SK-N-SH treated with all-trans-retinoic acid at 6 μM for 48 hours (cell line): ENCODE measurements around the gene CD276.

Source experiments
- ATAC-seq: fragments of 200-7000 bp; cut with Tn5 transposase; 3 replicates; pipeline ENCODE4 v1.9.1; 2020; ENCODE audit warnings: mild to moderate bottlenecking, moderate library complexity
- ARNTL ChIP-seq: fragments of 450-650 bp; formaldehyde crosslinking; IDR thresholded peaks from 2 replicates; pipeline ENCODE4 v1.5.0; 2020; ENCODE audit warnings: low read depth, mild to moderate bottlenecking, moderate library complexity, borderline replicate concordance
- BACH2 ChIP-seq: fragments of 250-450 bp; sonication (Bioruptor Pico); IDR thresholded peaks from 2 replicates; pipeline ENCODE4 v1.9.0; 2021; ENCODE audit warnings: mild to moderate bottlenecking, borderline replicate concordance
- CSDC2 ChIP-seq: fragments of 250-450 bp; sonication (Bioruptor Pico); IDR thresholded peaks from 2 replicates; pipeline ENCODE4 v1.5.0; 2020; ENCODE audit warnings: mild to moderate bottlenecking, moderate library complexity
- GLIS3 ChIP-seq: fragments of 250-450 bp; sonication (Bioruptor Pico); IDR thresholded peaks from 2 replicates; pipeline ENCODE4 v1.5.0; 2020; ENCODE audit warnings: mild to moderate bottlenecking, moderate library complexity
- ISL1 ChIP-seq: fragments of 250-450 bp; sonication (Bioruptor Pico); IDR thresholded peaks from 2 replicates; pipeline ENCODE4 v2.1.2; 2022; ENCODE audit warnings: mild to moderate bottlenecking, moderate library complexity
- PPARA ChIP-seq: fragments of 250-450 bp; sonication (Bioruptor Pico); IDR thresholded peaks from 2 replicates; pipeline ENCODE4 v1.5.0; 2020; ENCODE audit warnings: mild to moderate bottlenecking, borderline replicate concordance
- RARB ChIP-seq: fragments of 250-450 bp; sonication (Bioruptor Pico); IDR thresholded peaks from 2 replicates; pipeline ENCODE4 v1.8.0; 2021; ENCODE audit warnings: mild to moderate bottlenecking, moderate library complexity
- SNAI2 ChIP-seq: fragments of 250-450 bp; sonication (Bioruptor Pico); IDR thresholded peaks from 2 replicates; pipeline ENCODE4 v1.5.0; 2020; ENCODE audit warnings: mild to moderate bottlenecking, moderate library complexity
- TCF4 ChIP-seq: fragments of 250-450 bp; sonication (Bioruptor Pico); IDR thresholded peaks from 2 replicates; pipeline ENCODE4 v1.8.0; 2021; ENCODE audit warnings: mild to moderate bottlenecking, moderate library complexity, borderline replicate concordance
- TOX ChIP-seq: fragments of 250-450 bp; sonication (Bioruptor Pico); IDR thresholded peaks from 2 replicates; pipeline ENCODE4 v1.8.0; 2021; ENCODE audit warnings: mild to moderate bottlenecking, moderate library complexity, borderline replicate concordance
- ZC3H10 ChIP-seq: fragments of 250-450 bp; sonication (Bioruptor Pico); IDR thresholded peaks from 2 replicates; pipeline ENCODE4 v1.5.1; 2021; ENCODE audit warnings: mild to moderate bottlenecking, moderate library complexity
- ZFP30 ChIP-seq: fragments of 450-650 bp; formaldehyde crosslinking; IDR thresholded peaks from 2 replicates; pipeline ENCODE4 v1.5.0; 2022; ENCODE audit warnings: mild to moderate bottlenecking, moderate library complexity
- ZNF565 ChIP-seq: fragments of 450-650 bp; formaldehyde crosslinking; conservative IDR thresholded peaks from 2 replicates; pipeline ENCODE4 v1.5.0; 2020; ENCODE audit warnings: low read depth, mild to moderate bottlenecking, moderate library complexity
- ZNF70 ChIP-seq: fragments of 450-650 bp; formaldehyde crosslinking; IDR thresholded peaks from 2 replicates; pipeline ENCODE4 v1.5.0; 2020; ENCODE audit warnings: mild to moderate bottlenecking, moderate library complexity
- ZNF8 ChIP-seq: fragments of 450-650 bp; formaldehyde crosslinking; IDR thresholded peaks from 2 replicates; pipeline ENCODE4 v1.5.0; 2020; ENCODE audit warnings: mild to moderate bottlenecking, moderate library complexity
- TF ChIP-seq, protein P1 (sequence below): fragments of 250-450 bp; sonication (Bioruptor Pico); IDR thresholded peaks from 2 replicates; pipeline ENCODE4 v1.5.1; 2020; ENCODE audit warnings: low read depth, mild to moderate bottlenecking, moderate library complexity
- TF ChIP-seq, protein P2 (sequence below): fragments of 250-450 bp; sonication (Bioruptor Pico); IDR thresholded peaks from 2 replicates; pipeline ENCODE4 v1.5.1; 2021; ENCODE audit warnings: mild to moderate bottlenecking, moderate library complexity
- TF ChIP-seq, protein P3 (sequence below): fragments of 250-450 bp; sonication (Bioruptor Pico); IDR thresholded peaks from 2 replicates; pipeline ENCODE4 v1.8.0; 2021; ENCODE audit warnings: low read depth, mild to moderate bottlenecking, moderate library complexity, borderline replicate concordance
- TF ChIP-seq, protein P4 (sequence below): fragments of 250-450 bp; sonication (Bioruptor Pico); IDR thresholded peaks from 2 replicates; pipeline ENCODE4 v1.5.0; 2020; ENCODE audit warnings: mild to moderate bottlenecking, moderate library complexity

The CD276 gene

DNA sequence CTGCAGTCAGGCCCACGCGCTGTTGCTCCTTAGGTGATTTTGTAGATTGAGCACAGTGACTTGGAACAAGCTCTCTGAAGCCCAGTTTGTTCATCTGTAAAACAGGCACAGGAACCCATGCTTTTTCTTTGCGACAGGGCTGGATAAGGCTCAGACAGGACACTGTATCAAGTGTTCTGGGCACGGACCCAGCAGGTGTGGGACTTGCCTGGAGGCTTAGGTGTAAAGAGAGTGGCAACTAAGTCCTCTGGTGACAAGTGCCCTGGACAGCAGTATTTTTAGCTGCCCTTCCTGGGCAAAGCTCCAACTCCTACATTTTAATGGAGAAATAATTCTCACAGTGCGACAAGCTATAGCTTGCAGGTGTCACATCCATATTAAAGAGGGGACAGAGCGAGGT is 32.2 kb downstream of the CD276 start:
- TF ChIP-seq ZNF565 (no peak), ZFP30 (no peak), BACH2 (no peak), ISL1 (CRISPR knock-in tag) (no peak), PPARA (CRISPR knock-in tag) (no peak), ARNTL (no peak), SNAI2 (CRISPR knock-in tag) (no peak), ZC3H10 (CRISPR knock-in tag) (no peak), RARB (CRISPR knock-in tag) (no peak), CSDC2 (CRISPR knock-in tag) (no peak), ZNF70 (CRISPR knock-in tag) (no peak), TCF4 (no peak), TOX (CRISPR knock-in tag) (no peak)
- TF ChIP-seq, protein P1, sequence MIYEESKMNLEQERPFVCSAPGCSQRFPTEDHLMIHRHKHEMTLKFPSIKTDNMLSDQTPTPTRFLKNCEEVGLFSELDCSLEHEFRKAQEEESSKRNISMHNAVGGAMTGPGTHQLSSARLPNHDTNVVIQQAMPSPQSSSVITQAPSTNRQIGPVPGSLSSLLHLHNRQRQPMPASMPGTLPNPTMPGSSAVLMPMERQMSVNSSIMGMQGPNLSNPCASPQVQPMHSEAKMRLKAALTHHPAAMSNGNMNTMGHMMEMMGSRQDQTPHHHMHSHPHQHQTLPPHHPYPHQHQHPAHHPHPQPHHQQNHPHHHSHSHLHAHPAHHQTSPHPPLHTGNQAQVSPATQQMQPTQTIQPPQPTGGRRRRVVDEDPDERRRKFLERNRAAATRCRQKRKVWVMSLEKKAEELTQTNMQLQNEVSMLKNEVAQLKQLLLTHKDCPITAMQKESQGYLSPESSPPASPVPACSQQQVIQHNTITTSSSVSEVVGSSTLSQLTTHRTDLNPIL (CRISPR knock-in tag): no peak
- TF ChIP-seq, protein P2, sequence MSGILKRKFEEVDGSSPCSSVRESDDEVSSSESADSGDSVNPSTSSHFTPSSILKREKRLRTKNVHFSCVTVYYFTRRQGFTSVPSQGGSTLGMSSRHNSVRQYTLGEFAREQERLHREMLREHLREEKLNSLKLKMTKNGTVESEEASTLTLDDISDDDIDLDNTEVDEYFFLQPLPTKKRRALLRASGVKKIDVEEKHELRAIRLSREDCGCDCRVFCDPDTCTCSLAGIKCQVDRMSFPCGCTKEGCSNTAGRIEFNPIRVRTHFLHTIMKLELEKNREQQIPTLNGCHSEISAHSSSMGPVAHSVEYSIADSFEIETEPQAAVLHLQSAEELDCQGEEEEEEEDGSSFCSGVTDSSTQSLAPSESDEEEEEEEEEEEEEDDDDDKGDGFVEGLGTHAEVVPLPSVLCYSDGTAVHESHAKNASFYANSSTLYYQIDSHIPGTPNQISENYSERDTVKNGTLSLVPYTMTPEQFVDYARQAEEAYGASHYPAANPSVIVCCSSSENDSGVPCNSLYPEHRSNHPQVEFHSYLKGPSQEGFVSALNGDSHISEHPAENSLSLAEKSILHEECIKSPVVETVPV (CRISPR knock-in tag): no peak
- TF ChIP-seq, protein P3, sequence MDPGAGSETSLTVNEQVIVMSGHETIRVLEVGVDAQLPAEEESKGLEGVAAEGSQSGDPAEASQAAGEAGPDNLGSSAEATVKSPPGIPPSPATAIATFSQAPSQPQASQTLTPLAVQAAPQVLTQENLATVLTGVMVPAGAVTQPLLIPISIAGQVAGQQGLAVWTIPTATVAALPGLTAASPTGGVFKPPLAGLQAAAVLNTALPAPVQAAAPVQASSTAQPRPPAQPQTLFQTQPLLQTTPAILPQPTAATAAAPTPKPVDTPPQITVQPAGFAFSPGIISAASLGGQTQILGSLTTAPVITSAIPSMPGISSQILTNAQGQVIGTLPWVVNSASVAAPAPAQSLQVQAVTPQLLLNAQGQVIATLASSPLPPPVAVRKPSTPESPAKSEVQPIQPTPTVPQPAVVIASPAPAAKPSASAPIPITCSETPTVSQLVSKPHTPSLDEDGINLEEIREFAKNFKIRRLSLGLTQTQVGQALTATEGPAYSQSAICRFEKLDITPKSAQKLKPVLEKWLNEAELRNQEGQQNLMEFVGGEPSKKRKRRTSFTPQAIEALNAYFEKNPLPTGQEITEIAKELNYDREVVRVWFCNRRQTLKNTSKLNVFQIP (CRISPR knock-in tag): no peak
- TF ChIP-seq, protein P4, sequence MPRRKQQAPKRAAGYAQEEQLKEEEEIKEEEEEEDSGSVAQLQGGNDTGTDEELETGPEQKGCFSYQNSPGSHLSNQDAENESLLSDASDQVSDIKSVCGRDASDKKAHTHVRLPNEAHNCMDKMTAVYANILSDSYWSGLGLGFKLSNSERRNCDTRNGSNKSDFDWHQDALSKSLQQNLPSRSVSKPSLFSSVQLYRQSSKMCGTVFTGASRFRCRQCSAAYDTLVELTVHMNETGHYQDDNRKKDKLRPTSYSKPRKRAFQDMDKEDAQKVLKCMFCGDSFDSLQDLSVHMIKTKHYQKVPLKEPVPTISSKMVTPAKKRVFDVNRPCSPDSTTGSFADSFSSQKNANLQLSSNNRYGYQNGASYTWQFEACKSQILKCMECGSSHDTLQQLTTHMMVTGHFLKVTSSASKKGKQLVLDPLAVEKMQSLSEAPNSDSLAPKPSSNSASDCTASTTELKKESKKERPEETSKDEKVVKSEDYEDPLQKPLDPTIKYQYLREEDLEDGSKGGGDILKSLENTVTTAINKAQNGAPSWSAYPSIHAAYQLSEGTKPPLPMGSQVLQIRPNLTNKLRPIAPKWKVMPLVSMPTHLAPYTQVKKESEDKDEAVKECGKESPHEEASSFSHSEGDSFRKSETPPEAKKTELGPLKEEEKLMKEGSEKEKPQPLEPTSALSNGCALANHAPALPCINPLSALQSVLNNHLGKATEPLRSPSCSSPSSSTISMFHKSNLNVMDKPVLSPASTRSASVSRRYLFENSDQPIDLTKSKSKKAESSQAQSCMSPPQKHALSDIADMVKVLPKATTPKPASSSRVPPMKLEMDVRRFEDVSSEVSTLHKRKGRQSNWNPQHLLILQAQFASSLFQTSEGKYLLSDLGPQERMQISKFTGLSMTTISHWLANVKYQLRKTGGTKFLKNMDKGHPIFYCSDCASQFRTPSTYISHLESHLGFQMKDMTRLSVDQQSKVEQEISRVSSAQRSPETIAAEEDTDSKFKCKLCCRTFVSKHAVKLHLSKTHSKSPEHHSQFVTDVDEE (CRISPR knock-in tag): no peak
- no peak for ATAC-seq

DNA sequence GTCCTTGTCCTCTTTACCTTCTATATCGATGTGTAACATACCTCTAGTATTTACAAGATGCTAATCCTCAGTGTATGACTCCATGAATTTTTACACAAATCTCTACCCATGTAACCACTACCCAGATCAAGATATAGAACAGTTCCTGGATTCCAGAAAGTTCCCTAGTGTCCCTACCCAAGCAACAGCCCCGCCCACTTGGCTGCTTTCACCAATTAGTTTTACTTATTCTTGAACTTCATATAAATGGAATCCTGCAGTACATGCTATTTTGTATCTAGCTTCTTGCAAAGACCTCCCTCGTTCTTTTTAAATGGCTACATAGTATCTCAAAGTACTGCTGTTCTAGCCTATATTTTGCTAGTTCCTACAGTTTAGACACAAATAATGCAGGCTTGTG is 33.0 kb downstream of the CD276 start:
- TF ChIP-seq ZNF565 (no peak), ZNF8 (CRISPR knock-in tag) (no peak), PPARA (CRISPR knock-in tag) (no peak), TCF4 (no peak), GLIS3 (CRISPR knock-in tag) (no peak), ISL1 (CRISPR knock-in tag) (no peak), CSDC2 (CRISPR knock-in tag) (no peak)
- TF ChIP-seq, protein P3 (CRISPR knock-in tag): no peak
- TF ChIP-seq, protein P4 (CRISPR knock-in tag): no peak
- ATAC-seq: no peak
